ENCODE measurements around the gene E2F6.

E2F6 gene, protein sequence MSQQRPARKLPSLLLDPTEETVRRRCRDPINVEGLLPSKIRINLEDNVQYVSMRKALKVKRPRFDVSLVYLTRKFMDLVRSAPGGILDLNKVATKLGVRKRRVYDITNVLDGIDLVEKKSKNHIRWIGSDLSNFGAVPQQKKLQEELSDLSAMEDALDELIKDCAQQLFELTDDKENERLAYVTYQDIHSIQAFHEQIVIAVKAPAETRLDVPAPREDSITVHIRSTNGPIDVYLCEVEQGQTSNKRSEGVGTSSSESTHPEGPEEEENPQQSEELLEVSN

DNA sequence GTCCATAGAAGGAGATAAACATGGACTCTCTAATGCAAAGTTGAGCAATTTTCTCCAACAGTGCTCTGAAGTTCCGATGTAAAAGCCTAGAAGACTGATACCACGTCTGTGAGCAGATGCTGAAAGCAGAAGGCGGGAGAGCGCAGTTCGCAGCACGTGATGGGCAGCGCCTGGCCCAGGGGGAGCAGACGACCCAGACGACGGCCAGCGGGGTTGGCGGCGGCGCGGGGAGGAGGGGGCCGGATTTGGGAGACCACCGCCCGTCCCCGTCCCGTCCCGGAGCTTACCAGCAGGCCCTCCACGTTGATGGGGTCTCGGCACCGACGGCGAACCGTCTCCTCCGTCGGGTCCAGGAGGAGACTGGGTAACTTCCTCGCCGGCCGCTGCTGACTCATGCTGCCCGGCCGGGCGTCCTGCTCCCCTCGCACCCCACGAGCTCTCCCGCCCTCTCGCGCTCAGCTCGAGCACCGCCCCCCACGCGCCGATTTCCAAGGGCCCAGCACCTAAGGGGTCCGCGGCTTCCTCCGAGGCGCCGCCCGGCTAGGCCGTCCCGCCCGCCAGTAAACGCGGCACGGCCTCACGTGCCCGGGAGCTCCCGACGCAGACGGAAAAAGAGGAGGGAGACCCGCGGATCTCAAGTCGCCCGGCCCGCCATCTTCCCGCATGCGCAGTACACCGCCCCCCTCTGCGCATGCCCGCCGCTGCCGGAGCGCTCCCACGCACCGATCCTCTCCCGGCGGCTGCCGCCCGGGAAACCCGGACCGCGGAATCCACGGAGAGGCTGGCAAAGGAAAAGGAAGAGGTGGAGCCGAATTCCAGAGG lies at the start of gene E2F6:
E2F6 (minus strand) TSS at position 677 of the 822 bp plus-strand sequence; CDS start at position 395, 282 bp downstream.
- TF ChIP-seq, protein P1, sequence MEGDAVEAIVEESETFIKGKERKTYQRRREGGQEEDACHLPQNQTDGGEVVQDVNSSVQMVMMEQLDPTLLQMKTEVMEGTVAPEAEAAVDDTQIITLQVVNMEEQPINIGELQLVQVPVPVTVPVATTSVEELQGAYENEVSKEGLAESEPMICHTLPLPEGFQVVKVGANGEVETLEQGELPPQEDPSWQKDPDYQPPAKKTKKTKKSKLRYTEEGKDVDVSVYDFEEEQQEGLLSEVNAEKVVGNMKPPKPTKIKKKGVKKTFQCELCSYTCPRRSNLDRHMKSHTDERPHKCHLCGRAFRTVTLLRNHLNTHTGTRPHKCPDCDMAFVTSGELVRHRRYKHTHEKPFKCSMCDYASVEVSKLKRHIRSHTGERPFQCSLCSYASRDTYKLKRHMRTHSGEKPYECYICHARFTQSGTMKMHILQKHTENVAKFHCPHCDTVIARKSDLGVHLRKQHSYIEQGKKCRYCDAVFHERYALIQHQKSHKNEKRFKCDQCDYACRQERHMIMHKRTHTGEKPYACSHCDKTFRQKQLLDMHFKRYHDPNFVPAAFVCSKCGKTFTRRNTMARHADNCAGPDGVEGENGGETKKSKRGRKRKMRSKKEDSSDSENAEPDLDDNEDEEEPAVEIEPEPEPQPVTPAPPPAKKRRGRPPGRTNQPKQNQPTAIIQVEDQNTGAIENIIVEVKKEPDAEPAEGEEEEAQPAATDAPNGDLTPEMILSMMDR (IDR thresholded peaks at IDR 0.05; ENCODE audit: borderline replicate concordance, insufficient read depth, low read depth, low read length) = 0 out of 2 replicates have a peak, but pooled peaks have one; percentile 1

DNA sequence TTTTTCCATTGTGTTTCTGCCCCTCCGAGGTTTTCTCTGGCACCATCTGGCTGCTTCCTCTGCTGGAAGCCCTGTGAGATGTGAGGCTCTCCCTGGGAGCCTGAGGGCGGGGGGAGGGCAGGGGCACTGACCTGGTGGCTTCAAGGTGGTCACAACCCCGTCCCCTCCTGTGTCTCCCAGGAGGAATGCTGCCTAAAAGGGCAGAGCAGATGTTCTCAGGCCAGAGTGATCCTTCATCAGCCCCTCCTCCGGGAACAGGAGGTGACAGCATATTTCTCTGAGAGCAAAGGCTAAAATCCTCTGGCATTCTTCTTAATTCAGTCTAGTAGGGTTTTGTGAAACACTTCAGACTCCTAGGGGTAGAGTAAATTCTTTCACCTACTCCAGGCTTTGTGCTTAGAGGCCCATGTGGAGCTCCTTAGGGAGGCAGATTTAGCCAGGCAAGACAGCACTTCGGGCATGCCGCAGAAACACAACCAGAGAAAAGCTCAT lies 49.6 kb upstream of the E2F6 start:
- H3K4me3 ChIP-seq (ENCODE audit: low read depth, low read length) = no peak overlapping the region
- TF ChIP-seq, protein P1 (IDR thresholded peaks at IDR 0.05; ENCODE audit: borderline replicate concordance, insufficient read depth, low read depth, low read length) = no peak

More for the DNA sequence above, at the start of gene E2F6:
- H3K4me3 ChIP-seq (ENCODE audit: low read depth, low read length) = peak within 1 kb of the TSS; percentile 66

DNA sequence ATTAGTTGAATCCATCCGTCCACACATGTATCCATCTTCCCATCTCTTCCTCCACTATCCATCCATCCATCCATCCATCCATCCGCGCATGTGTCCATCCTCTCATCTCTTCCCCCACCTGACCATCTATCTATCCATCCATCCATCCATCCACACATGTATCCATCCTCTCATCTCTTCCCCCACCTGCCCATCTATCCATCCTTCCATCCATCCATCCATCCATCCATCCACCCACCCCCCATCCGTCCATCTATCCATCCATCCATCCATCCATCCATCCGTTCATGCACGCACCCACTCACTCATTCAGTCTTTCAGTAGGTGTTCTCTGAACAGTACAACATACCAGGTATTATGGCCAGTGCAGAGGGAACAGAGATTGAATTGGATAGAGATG lies 48.9 kb upstream of the E2F6 start:
- TF ChIP-seq, protein P1 (IDR thresholded peaks at IDR 0.05; ENCODE audit: borderline replicate concordance, insufficient read depth, low read depth, low read length) = no peak
- no peak overlapping the region for H3K4me3 ChIP-seq (ENCODE audit: low read depth, low read length)

DNA sequence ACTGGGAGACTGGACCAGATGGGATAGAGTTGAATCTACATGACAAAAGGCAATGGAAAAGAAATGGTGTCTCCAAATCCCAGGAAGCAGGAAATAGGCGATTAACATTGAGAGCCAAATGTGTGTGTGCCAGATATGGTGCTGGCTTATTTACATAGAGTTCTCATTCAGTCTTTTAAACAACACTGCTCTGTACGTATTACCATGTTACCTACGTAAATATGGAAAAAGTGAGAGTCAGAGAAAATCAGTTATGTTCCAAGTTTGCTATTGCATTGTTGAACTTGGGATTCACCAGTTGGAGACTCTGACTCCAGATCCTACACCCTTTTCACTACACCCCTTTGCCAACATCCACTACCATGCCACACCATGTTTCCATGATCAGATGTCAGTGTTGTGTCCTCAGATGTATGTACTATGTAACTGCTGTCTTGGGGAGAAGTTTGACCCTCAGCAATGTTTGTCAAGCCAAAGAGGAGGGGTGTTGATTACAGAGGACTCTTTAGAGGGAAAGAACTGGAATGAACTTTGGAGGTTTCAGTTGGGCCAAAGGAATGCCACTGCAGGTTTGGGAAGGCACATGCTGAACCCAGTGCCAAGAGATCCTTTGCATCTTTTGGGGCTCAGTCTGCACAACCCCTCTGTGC lies 48.2 kb upstream of the E2F6 start:
- TF ChIP-seq, protein P1 (IDR thresholded peaks at IDR 0.05; ENCODE audit: borderline replicate concordance, insufficient read depth, low read depth, low read length) = no peak

DNA sequence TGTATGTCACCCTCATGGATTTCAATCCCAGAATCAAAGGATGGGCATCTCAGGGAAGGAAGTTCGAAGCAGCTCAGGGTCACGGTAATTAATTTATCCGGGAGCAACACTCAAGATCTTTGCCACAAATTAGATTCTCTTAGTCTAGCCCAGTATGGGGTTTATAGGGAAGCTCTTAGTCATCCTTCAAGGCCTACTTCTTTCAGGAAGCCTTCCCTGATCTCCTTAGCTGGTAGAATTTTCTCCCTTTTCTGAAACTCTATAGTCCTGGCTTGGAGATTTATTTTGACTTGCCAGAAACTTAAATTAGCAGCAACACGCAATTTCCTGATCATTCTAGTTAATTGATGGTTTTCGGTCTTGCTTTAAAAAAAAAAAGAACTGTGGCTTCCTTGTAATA lies 47.4 kb upstream of the E2F6 start:
- TF ChIP-seq, protein P1 (IDR thresholded peaks at IDR 0.05; ENCODE audit: borderline replicate concordance, insufficient read depth, low read depth, low read length) = no peak
- no peak overlapping the region for H3K4me3 ChIP-seq (ENCODE audit: low read depth, low read length)

More for the DNA sequence above, 48.2 kb upstream of the E2F6 start:
- no peak overlapping the region for H3K4me3 ChIP-seq (ENCODE audit: low read depth, low read length)

DNA sequence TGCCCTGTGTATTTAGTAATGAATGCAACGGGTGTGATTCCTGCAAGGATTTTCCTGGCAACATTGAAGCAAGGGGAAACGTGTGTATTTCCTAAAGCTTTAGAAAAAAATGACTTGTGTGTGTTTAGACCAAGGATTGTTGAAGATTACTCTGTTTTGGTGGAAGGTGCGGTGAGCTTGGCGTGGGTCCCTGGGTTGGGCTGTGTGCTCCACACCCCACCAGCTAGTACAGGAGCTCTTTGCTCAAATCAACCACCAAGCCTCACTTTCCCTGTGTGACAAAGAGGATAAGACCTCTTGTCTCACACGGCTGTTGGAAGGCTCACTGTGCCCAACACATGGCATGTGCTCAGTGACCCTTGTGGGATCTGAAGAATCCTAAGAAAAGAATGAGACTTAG lies 46.5 kb upstream of the E2F6 start:
- H3K4me3 ChIP-seq (ENCODE audit: low read depth, low read length) = no peak overlapping the region
- TF ChIP-seq, protein P1 (IDR thresholded peaks at IDR 0.05; ENCODE audit: borderline replicate concordance, insufficient read depth, low read depth, low read length) = no peak
